Activated T-cell treated with anti-CD3 and anti-CD28 coated beads, Interleukin-2, amount 50 U/mL, for 4 hours (primary cell): ENCODE data around the gene CDO1. TPM values are rescaled to one million over a fixed set of nuclear protein-coding genes. Genes with fewer than 3 reads are reported as not detected.
A peak's percentile ranks its signal among the peaks of the same experiment; 100 is the strongest.

Experiments used
- ATAC-seq, 2 donors: fragments of 200-7000 bp; cut with Tn5 transposase; one replicate each; pipeline ENCODE4 v1.10.0; 2021
- DNase-seq: peaks from one replicate; pipeline ENCODE4 v3.0.0-alpha.2; 2020
- H3K27me3 Mint-ChIP-seq: one replicate; pipeline ENCODE4 v1.8.0; 2021; ENCODE audit warnings: low read depth, mixed read lengths
- H3K36me3 Mint-ChIP-seq: one replicate; pipeline ENCODE4 v1.8.0; 2022; ENCODE audit warnings: mixed read lengths; ENCODE audit not compliant: insufficient read depth
- H3K4me1 Mint-ChIP-seq: one replicate; pipeline ENCODE4 v1.8.0; 2021; ENCODE audit warnings: low read depth, mixed read lengths
- H3K4me3 Mint-ChIP-seq: one replicate; pipeline ENCODE4 v1.8.0; 2021; ENCODE audit warnings: mild to moderate bottlenecking, moderate library complexity, mixed read lengths
- H3K9me3 Mint-ChIP-seq: one replicate; pipeline ENCODE4 v1.8.0; 2021; ENCODE audit warnings: mixed read lengths
- total RNA-seq, 3 donors: library from RNA; stranded (reverse); gene quantifications; one replicate each; pipeline ENCODE4 v1.2.1, GENCODE V29; 2021

CDO1 gene
- under 1 TPM in 2 of 3 donors, not detected in 1; 0.26 to 0.28 TPM for total RNA-seq

DNA sequence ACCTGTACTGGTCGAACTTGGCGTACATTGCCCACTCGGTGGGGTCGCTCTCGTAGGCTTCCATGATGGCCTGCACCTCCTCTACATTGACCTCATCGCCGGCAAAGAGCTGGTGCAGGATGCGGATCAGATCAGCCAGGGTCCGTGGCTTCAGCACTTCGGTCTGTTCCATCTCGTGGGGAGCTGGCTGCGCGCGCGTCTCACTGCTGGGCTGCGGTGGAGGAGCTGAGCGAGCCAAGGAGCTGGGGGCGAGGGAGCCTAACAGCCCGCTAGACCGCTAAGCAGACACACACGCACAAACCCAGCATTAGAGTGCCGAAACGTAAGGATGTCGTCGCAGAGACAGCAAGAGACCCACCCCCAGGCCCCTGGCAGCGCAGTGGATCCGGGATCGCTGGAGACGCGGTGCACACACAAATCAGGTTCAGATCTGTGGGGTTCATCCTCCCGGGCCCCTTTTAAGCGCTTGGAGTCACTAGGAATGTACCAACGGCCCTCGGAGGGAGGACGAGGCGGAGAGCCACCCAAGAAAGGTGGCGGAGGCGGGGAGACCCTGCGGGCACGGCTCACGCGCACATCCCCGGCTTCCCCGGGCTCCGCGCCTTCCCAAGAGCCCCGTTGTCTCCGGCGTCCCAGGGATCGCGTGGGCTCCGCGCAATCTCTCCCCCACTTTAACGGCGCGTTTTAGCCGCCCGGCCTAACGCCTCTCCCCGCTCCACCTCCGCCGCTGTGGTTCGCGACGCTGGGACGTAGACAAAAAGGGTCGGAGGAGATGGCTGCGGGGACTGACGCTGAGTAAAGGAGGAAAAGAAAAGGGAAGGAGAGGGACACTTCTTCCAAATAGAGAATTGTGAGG lies at the start of gene CDO1:
CDO1 (minus strand) TSS at position 434 of the 856 bp plus-strand sequence; CDS start at position 172, 262 bp downstream.
- no peaks in the 10 kb centered on the region for H3K36me3 Mint-ChIP-seq
- H3K4me3 Mint-ChIP-seq, result peak within 1 kb of the TSS; percentile 64
- ATAC-seq, result peak; percentile 70 to 81
- no peak for DNase-seq
- peaks cover 17% of the 10 kb centered on the region for H3K4me1 Mint-ChIP-seq
- peaks cover 68% of the 10 kb centered on the region for H3K27me3 Mint-ChIP-seq
- no peaks in the 10 kb centered on the region for H3K9me3 Mint-ChIP-seq

DNA sequence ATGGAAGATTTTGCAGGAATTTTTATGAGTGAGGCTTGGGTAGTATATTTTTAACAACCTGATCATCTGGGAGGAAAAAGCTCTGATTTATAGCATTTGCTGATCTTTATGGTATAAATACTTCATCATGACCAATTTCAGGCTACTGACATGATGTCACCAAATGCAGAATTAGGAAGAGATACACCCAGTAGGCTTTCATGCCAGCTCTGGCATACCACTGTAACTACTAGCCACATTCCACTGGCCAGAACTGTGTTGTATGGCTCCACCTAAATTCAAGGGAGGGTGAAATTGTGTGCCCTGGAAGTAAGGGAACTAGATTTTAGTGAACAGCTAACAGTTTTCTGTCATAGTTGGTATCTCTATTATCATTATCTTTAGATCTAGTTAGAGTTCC lies 42.9 kb upstream of the CDO1 start:
- no peak for DNase-seq
- Mint-ChIP-seq H3K4me3 (no peak overlapping the region), H3K27me3 (no peaks in the 10 kb centered on the region), H3K36me3 (peaks cover 4% of the 10 kb centered on the region), H3K9me3 (no peaks in the 10 kb centered on the region), H3K4me1 (peaks cover 23% of the 10 kb centered on the region)
- ATAC-seq, result no peak

DNA sequence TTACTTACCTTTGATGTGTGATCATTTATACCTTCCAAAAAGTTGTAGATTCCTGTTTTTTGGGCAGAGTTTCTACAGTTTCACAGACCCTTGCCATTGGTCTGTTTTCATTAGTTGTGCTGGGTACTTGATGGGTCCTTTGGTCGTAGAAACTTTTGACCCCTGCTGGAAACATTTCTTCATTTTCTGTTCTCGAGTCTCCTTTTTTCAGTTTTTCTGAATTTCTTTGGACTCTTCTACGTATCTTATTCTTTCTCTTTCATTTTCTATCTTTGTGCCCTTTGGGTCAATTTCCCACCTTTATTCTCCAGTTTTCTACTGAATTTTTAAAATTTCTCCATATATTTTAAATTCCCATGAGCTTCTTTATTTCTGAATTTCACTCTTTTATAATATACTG lies 41.9 kb upstream of the CDO1 start:
- Mint-ChIP-seq H3K4me3 (no peak overlapping the region), H3K4me1 (peaks cover 26% of the 10 kb centered on the region), H3K36me3 (peaks cover 12% of the 10 kb centered on the region), H3K27me3 (no peaks in the 10 kb centered on the region), H3K9me3 (peaks cover 8% of the 10 kb centered on the region)
- DNase-seq (no peak), ATAC-seq (no peak)

DNA sequence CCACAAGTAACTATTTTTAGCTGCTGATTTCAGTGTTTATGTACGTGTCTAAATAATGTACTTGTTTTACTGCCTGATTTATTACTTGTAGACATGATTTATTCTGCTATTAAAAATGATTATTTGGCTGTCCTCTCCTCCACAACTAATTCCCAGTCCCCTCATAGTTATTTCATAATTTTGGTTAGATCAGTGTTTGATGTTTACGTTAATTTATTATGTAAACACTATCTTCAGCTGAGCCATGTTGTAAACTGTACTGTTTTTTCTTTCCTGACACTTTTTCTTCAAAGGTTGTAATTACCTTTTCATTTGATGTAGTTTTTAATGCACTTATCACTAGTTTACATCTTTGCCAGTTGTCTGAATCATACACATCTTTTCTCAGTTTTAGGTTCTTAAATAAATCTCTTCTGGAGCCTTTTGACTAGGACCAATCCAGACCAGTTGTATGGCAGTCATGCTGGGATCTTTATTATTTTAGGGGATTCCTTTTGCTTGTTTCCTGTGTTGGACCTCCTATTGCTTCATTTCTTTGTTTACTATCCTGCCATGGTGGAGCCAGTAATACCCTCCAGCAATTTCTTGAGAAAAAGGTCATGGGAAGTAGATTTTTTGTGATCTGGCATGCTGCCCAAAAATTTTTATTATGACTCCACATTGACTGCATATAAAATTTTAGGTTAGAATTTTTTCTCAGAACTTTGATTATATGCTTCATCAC lies 41.3 kb upstream of the CDO1 start:
- H3K9me3 Mint-ChIP-seq, result peaks cover 11% of the 10 kb centered on the region

DNA sequence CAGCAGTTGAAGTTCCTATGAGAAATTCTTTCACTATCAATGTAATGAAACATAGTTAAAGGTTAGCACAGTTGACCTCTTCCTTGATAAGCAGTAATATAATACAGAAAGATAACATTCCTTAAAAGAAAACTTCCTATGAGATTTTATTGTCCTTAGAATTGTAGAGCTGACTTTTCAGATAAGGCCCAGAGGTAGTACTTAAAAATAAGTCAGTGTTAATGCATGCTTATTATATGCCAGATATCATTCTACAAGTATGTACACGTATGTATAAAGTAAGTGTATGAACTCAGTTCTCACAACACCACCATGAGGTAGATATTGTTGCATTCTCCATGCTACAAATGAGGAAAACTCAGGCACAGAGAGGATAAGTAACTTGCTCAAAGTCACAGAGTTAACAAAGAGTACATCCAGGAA lies 40.6 kb upstream of the CDO1 start:
- H3K27me3 Mint-ChIP-seq, result no peaks in the 10 kb centered on the region
- peaks cover 16% of the 10 kb centered on the region for H3K36me3 Mint-ChIP-seq
- ATAC-seq (no peak), DNase-seq (no peak)
- H3K4me1 Mint-ChIP-seq, result peaks cover 29% of the 10 kb centered on the region
- no peak overlapping the region for H3K4me3 Mint-ChIP-seq
- H3K9me3 Mint-ChIP-seq, result peaks cover 11% of the 10 kb centered on the region

More for the DNA sequence above, 41.3 kb upstream of the CDO1 start:
- DNase-seq (no peak), ATAC-seq (no peak)
- peaks cover 27% of the 10 kb centered on the region for H3K4me1 Mint-ChIP-seq
- peaks cover 16% of the 10 kb centered on the region for H3K36me3 Mint-ChIP-seq
- no peak overlapping the region for H3K4me3 Mint-ChIP-seq
- H3K27me3 Mint-ChIP-seq, result no peaks in the 10 kb centered on the region

DNA sequence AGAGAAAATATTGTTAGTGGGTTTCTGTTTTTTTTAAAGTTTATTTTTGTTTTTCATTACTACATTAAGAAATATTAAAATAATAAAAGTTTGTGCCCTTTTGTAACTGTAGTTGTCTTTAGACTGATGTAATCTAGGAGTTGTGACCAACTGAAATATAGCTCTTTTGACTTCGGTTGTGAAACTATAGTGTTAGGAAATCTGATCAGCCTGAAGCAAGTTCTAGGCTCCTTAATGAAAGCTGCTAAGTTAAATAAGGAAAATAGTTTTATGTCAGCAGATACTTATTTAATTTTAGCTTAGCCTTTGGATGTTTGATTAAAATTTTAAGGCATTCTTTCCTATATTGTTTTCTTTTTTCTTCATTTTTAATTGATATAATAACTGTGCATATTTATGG lies 39.5 kb upstream of the CDO1 start:
- peaks cover 13% of the 10 kb centered on the region for H3K36me3 Mint-ChIP-seq
- ATAC-seq, result no peak
- no peak overlapping the region for H3K4me3 Mint-ChIP-seq

DNA sequence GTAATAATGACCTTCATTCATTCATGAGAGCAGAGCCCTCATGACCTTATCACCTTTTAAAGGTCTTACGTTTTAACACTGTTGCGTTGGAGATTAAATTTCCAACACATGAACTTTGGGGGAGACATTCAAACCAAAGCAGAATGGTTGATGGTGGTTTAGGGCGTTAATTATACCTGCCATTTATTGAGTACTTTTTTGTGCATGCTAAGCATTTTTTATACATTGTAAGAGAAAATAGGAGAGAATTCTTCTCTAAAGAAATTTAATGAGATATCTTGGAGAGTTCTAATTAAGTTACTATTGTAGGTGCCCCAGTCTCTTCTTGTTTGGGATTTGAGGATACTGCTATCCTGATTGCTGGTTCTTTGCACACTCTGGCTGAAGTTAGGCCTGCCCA lies 37.7 kb upstream of the CDO1 start:
- H3K9me3 Mint-ChIP-seq, result peaks cover 11% of the 10 kb centered on the region
- ATAC-seq (no peak), DNase-seq (no peak)
- H3K36me3 Mint-ChIP-seq, result peaks cover 13% of the 10 kb centered on the region
- H3K4me1 Mint-ChIP-seq, result peaks cover 40% of the 10 kb centered on the region
- no peaks in the 10 kb centered on the region for H3K27me3 Mint-ChIP-seq
- no peak overlapping the region for H3K4me3 Mint-ChIP-seq

More for the DNA sequence above, 39.5 kb upstream of the CDO1 start:
- H3K27me3 Mint-ChIP-seq, result no peaks in the 10 kb centered on the region
- no peak for DNase-seq
- peaks cover 11% of the 10 kb centered on the region for H3K9me3 Mint-ChIP-seq
- peaks cover 27% of the 10 kb centered on the region for H3K4me1 Mint-ChIP-seq

DNA sequence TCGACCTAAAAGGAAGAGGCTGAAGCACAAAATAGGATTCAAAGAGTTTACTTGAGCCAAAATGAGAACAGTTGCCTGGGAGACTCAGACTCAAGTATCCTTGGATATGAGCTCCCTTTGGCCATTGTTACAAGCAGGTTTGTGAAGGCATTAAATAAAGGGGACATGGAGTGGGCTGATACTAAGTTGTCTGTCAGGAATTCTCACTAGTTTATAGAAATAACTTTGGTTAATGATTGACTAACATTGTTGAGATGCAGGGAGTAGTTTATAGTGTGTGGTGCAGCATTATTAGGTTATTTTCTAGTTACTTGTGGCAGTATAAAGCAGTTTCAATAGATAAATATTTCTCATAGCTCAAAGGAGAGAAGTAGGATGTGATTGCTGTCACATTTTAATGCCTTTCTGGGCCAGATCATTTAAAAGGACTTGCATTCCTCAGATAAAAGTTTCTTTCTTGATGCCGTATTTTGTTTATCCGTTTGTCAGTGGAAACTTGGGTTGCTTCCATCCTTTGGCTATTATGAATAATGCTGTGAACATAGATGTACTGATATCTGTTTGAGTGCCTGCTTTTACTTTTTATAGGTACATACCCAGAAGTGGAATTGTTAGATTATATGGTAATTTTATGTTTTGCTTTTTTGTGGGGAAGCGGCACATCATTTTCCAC lies 34.4 kb upstream of the CDO1 start:
- peaks cover 24% of the 10 kb centered on the region for H3K4me1 Mint-ChIP-seq
- H3K9me3 Mint-ChIP-seq, result peaks cover 11% of the 10 kb centered on the region
- DNase-seq (no peak), ATAC-seq (no peak)
- H3K4me3 Mint-ChIP-seq, result no peak overlapping the region
- H3K27me3 Mint-ChIP-seq, result no peaks in the 10 kb centered on the region
- H3K36me3 Mint-ChIP-seq, result peaks cover 13% of the 10 kb centered on the region

DNA sequence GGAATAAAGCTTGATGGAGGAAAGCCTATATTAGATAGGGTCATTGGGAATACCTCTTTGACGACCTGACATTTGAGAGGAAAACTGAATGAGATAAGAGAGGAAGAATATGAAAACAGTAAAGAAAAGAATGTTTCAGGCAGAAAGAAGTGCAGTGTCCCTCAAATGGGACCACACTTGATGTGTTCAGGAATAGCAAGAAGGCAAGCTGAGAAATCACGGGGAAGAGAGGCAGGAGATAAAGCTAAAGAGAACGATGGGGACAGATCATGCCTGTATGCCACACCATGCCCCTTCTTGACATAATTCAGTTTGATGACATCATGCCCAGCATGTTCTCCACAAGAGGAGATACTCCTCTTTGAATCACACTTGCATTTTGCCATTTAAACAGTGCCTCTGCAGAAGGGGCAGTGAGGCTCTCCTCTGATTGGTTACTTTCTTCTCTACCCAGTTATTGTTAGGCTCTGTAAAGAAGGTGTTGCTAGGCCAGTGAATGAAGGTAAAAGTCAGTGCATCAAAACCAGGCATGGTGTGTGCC lies 32.9 kb upstream of the CDO1 start:
- ATAC-seq (no peak), DNase-seq (no peak)
- no peak overlapping the region for H3K4me3 Mint-ChIP-seq
- no peaks in the 10 kb centered on the region for H3K27me3 Mint-ChIP-seq
- H3K4me1 Mint-ChIP-seq, result peaks cover 28% of the 10 kb centered on the region
- H3K9me3 Mint-ChIP-seq, result peaks cover 11% of the 10 kb centered on the region
- peaks cover 11% of the 10 kb centered on the region for H3K36me3 Mint-ChIP-seq

DNA sequence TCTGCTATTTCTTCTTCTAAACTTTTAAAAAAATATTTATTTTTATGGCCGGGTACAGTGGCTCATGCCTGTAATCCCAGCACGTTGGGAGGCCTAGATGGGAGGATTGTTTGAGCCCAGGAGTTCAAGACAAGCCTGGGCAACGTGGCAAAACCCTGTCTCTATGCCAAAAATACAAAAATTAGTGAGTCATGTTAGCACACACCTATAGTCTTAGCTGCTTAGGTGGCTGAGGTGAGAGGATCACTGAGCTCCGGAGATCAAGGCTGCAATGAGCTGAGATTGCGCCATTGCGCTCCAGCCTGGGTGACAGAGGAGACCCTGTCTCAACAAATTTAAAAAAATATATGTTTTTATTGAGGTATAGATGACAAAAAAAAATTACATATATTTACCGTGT lies 30.8 kb upstream of the CDO1 start:
- Mint-ChIP-seq H3K4me1 (peaks cover 39% of the 10 kb centered on the region), H3K4me3 (no peak overlapping the region), H3K36me3 (no peaks in the 10 kb centered on the region), H3K9me3 (no peaks in the 10 kb centered on the region), H3K27me3 (no peaks in the 10 kb centered on the region)
- ATAC-seq (no peak), DNase-seq (no peak)

DNA sequence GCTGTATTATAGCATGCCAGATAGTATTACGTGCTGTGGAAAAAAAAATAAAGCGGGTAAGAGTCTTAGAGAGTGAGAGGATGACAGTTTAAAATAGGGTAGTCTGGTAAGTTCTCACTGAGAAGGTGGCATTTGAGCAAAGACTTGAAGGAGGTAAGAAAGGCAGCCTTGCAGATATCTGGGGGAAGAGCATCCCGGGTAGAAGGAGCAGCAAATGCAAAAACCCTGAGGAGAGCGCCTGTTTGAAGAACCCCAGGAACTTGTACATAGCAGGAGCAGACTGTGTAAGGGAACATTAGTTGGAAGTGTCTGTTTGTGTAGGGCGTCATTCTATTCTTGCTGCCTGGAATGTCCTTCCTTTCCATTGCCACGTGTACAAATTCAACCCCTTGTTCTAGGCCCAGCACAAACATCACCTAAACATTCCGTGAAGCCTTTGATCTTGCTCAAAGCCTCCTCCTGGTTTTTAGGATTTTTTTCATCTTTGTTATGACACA lies 27.9 kb upstream of the CDO1 start:
- ATAC-seq, result no peak
- DNase-seq, result no peak
- H3K27me3 Mint-ChIP-seq, result no peaks in the 10 kb centered on the region
- H3K9me3 Mint-ChIP-seq, result no peaks in the 10 kb centered on the region
- H3K36me3 Mint-ChIP-seq, result peaks cover 3% of the 10 kb centered on the region
- no peak overlapping the region for H3K4me3 Mint-ChIP-seq
- peaks cover 45% of the 10 kb centered on the region for H3K4me1 Mint-ChIP-seq

DNA sequence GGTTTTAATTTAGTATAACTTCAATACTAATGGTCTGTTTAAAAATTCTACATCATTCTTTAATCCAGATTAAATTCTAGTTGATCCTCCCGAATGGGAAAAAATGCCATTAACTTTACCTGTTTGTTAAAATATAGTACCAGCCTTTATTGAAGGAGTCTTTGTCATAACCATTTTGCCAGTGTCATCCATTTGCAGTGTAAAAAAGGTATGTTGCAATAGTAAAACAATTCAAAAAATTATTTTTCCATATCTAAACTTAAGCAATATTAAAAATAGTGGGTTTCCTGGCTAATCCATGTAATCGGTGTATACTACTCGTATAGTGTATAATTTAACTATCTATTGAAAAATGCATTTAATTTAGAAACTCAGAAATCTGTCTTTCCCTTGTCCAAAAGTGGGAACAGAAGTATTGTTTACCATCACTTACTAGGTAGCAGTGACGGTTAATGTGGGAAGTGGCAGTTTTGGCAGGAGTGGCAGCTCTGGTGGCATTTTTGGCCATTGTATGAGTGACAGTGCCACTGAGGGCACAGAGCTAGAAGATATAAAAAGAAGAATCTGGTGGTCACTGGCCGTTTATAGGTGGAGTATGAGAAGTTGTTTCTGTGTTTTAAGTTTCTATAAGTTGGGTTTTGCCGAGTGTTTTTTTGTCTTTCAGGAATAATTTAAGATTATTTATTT lies 27.1 kb upstream of the CDO1 start:
- Mint-ChIP-seq H3K4me1 (peaks cover 49% of the 10 kb centered on the region), H3K9me3 (no peaks in the 10 kb centered on the region), H3K27me3 (no peaks in the 10 kb centered on the region), H3K4me3 (peak overlapping the region; percentile 96), H3K36me3 (peaks cover 3% of the 10 kb centered on the region)
- ATAC-seq (no peak), DNase-seq (no peak)

DNA sequence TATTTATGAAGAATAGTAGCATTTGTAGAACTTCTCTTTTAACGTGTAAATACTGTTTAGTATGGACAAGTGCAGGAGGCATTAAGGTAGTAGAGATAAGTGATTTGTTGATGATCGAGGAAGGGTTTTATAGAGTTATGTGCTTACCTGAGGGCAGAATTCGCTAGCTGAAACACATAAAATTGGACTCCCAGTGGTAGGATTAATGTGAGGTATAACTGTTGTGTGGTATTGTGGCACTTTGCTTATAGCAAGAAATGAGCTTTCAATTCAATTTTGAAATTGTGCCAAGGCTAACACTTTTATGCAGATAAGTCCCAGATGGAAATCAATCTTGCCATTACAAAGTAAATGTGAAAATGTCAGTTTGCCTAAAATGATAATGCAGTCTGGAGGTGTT lies 26.5 kb upstream of the CDO1 start:
- peaks cover 3% of the 10 kb centered on the region for H3K36me3 Mint-ChIP-seq
- DNase-seq, result no peak
- H3K4me1 Mint-ChIP-seq, result peaks cover 53% of the 10 kb centered on the region
- no peaks in the 10 kb centered on the region for H3K27me3 Mint-ChIP-seq
- H3K4me3 Mint-ChIP-seq, result peak overlapping the region; percentile 96
- ATAC-seq, result no peak
- no peaks in the 10 kb centered on the region for H3K9me3 Mint-ChIP-seq
